Gastroesophageal sphincter (tissue), 3 donors: ENCODE measurements around the gene HJV.
"Not testable (repeated sequence)": the region's sequence is repeated elsewhere in the genome, so short reads cannot be mapped to it uniquely, and the experiment has no call there.

Experiments
- CTCF ChIP-seq, 4 experiments: fragments of 200-600 bp in 2 of 4; fragments of 450-650 bp in 2 of 4; sonication (generic) in 1 of 4; IDR thresholded peaks; one replicate each; pipeline ENCODE4 v1.5.1; 2017 to 2019; ENCODE audit warnings: antibody characterized with exemption in 4 of 4, mild to moderate bottlenecking in 2 of 4, moderate library complexity in 2 of 4
- POLR2A ChIP-seq, 2 donors: fragments of 450-650 bp; IDR thresholded peaks; one replicate each; pipeline ENCODE4 v1.6.1; 2017; ENCODE audit warnings: antibody characterized with exemption in 2 of 2, mild to moderate bottlenecking in 2 of 2, moderate library complexity in 1 of 2
- POLR2AphosphoS5 ChIP-seq: sonication (generic); formaldehyde crosslinking; IDR thresholded peaks from one replicate; pipeline ENCODE4 v1.6.1; 2017; ENCODE audit warnings: antibody characterized with exemption

DNA sequence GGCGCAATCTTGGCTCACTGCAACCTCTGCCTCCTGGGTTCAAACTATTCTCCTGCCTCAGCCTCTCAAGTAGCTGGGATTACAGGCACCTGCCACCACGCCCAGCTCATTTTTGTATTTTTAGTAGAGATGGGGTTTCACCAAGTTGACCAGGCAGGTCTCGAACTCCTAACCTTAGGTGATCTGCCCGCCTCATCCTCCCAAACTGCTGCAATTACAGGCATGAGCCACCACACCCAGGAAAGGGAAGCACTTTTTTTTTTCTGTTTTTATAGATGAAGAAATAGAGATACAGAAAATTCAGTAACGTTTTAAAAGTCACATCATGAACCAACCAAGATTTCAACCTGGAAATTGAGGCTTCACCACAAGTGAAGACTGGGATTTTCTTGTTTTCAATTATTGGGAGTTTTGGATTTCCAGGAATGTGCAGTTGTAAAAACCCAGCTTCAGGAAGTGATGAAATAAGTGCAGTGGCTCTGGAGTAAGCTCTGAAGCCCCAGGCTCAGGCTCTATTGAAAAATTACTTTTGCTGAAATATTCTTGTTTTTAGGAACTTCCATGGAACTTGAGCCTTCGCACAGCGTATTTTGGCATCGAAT lies 27.1 kb upstream of the HJV start:
- not testable (repeated sequence) for TF ChIP-seq CTCF (IDR thresholded peaks at IDR 0.05); POLR2A (IDR thresholded peaks at IDR 0.05); POLR2AphosphoS5
